HepG2 (cell line): Measurements from ENCODE around the gene TMEM171. TPM values are rescaled to one million over a fixed set of nuclear protein-coding genes. Genes with fewer than 3 reads are reported as not detected.

Source experiments
- ATAC-seq: fragments of 200-7000 bp; cut with Tn5 transposase; 3 replicates; pipeline ENCODE4 v1.9.1; 2020; ENCODE audit warnings: mild to moderate bottlenecking, moderate library complexity
- BruUV-seq: library from RNA; stranded (reverse); fragments of 400-500 nt; replicated peaks from 2 replicates; lab custom pipeline; 2021; lab: Mats Ljungman, UMichigan
- CTCF ChIA-PET: fragments of 300-600 bp; formaldehyde crosslinking; extraction: SDS; loops from one replicate; lab custom pipeline; 2021; ENCODE audit warnings: low total read pairs, inconsistent platforms, low intra/inter-chr PET ratio; lab: Yijun Ruan, JAX
- POLR2A ChIA-PET: fragments of 350-600 bp; sonication (Branson Sonifier 250); formaldehyde crosslinking; loops from one replicate; lab custom pipeline; 2020; ENCODE audit warnings: antibody characterized with exemption, inconsistent platforms; lab: Yijun Ruan, JAX
- DNase-seq: peaks from one replicate; pipeline ENCODE4 v3.0.0-alpha.2; 2015; ENCODE audit warnings: low spot score
- FAIRE-seq: peaks from 3 replicates; lab custom pipeline; 2011; peaks lifted over from hg19 to GRCh38; lab: Jason Lieb, UNC
- H2AFZ ChIP-seq: one replicate; pipeline ENCODE4 v1.6.1; 2011; ENCODE audit warnings: low read length, inconsistent platforms
- H3K27ac ChIP-seq: fragments of 300-600 bp; 3 replicates; pipeline ENCODE4 v1.8.0; 2011; ENCODE audit warnings: mixed run types, mild to moderate bottlenecking, mixed read lengths, low read length, inconsistent platforms; ENCODE audit not compliant: insufficient read depth; ENCODE audit errors: extremely low read length
- H3K27me3 ChIP-seq, 2 experiments: fragments of 200-600 bp in 1 of 2; 2 replicates in 1 of 2; 3 replicates in 1 of 2; pipeline versions ENCODE4 v1.6.0 to v1.8.0; 2011; ENCODE audit warnings: low read length in 2 of 2, mild to moderate bottlenecking in 2 of 2, moderate library complexity in 2 of 2, inconsistent platforms in 1 of 2; ENCODE audit not compliant: insufficient read depth in 2 of 2, control insufficient read depth in 1 of 2
- H3K36me3 ChIP-seq, 2 experiments: fragments of 200-600 bp in 1 of 2; replicated peaks in 1 of 2; 2 replicates in 1 of 2; 3 replicates in 1 of 2; pipeline versions ENCODE4 v1.5.1 to v1.8.0; 2011; ENCODE audit warnings: low read length in 2 of 2, inconsistent platforms in 1 of 2; ENCODE audit not compliant: insufficient read depth in 2 of 2, control insufficient read depth in 1 of 2
- H3K4me1 ChIP-seq: 2 replicates; pipeline ENCODE4 v1.5.1; 2012; ENCODE audit warnings: low read length, inconsistent platforms; ENCODE audit not compliant: insufficient read depth
- H3K4me2 ChIP-seq: 2 replicates; pipeline ENCODE4 v1.6.0; 2011; ENCODE audit warnings: low read depth, low read length, inconsistent platforms
- H3K4me3 ChIP-seq, 3 experiments: fragments of 200-600 bp in 1 of 3; sonication (generic), shearing (Covaris generic) in 1 of 3; replicated peaks in 1 of 3; 2 replicates each; pipeline ENCODE4 v1.5.1; 2011 to 2016; ENCODE audit warnings: low read length in 3 of 3, inconsistent platforms in 2 of 3, low read depth in 2 of 3, mild to moderate bottlenecking in 2 of 3, control low read depth in 1 of 3, mixed read lengths in 1 of 3; ENCODE audit not compliant: insufficient read depth in 1 of 3
- H3K79me2 ChIP-seq: one replicate; pipeline ENCODE4 v1.6.1; 2011; ENCODE audit warnings: low read length, inconsistent platforms; ENCODE audit not compliant: insufficient read depth
- H3K9ac ChIP-seq: 2 replicates; pipeline ENCODE4 v1.6.0; 2011; ENCODE audit warnings: mild to moderate bottlenecking, low read depth, low read length, inconsistent platforms; ENCODE audit not compliant: insufficient read depth
- H3K9me3 ChIP-seq: 2 replicates; pipeline ENCODE4 v1.5.1; 2012; ENCODE audit warnings: mild to moderate bottlenecking, low read length
- H4K20me1 ChIP-seq: 2 replicates; pipeline ENCODE4 v1.6.0; 2011; ENCODE audit warnings: inconsistent platforms, mild to moderate bottlenecking, low read length, moderate library complexity; ENCODE audit not compliant: insufficient read depth
- SIN3A ChIP-seq: IDR thresholded peaks from 2 replicates; pipeline ENCODE4 v1.6.1; 2011; ENCODE audit warnings: low read depth, mild to moderate bottlenecking, control low read depth, low read length, borderline replicate concordance
- WGBS: methylation state at CpG from one replicate; pipeline ENCODE4 v1.1.6; 2017; ENCODE audit warnings: low lambda C conversion rate; 5-methylcytosine and 5-hydroxymethylcytosine counted together
- in situ Hi-C: cut with HindIII; loops from 2 replicates; pipeline ENCODE4 v1.10.0; 2017; ENCODE audit warnings: low pct_unique_long_range_greater_than_20kb; ENCODE audit not compliant: extremely low pct_ligation_motif_present
- intact Hi-C: fragments of 100-400 bp; cut with micrococcal nuclease; formaldehyde crosslinking; loops from one replicate; pipeline ENCODE4 v1.10.0; 2022; ENCODE audit not compliant: unreplicated experiment
- polyA plus RNA-seq, 8 experiments: library from polyadenylated mRNA; depleted of rRNA in 3 of 8; stranded (reverse) in 7 of 8; unstranded in 1 of 8; fragments of >200 nt; fragmentation: Illumina TruSeq in 4 of 8; extraction: Trizol in 4 of 8; gene quantifications; 2 replicates each; pipeline versions ENCODE4 v1.2.1 to v1.2.3, GENCODE V29; 2011 to 2016; ENCODE audit warnings: low read depth in 4 of 8, missing spikeins in 1 of 8, mixed read lengths in 1 of 8; ENCODE audit not compliant: insufficient read depth in 1 of 8
- total RNA-seq, 5 experiments: library from RNA; depleted of rRNA; stranded (reverse); fragments of >200 nt; fragmentation: Illumina TruSeq; extraction: Trizol; gene quantifications; 2 replicates each; pipeline ENCODE4 v1.2.3, GENCODE V29; 2016; ENCODE audit warnings: low read depth in 1 of 5
- TF ChIP-seq, protein P1 (sequence below): sonication (generic); formaldehyde crosslinking; IDR thresholded peaks from 2 replicates; pipeline ENCODE4 v1.8.0; 2022; ENCODE audit warnings: mild to moderate bottlenecking, missing genetic modification reagents, borderline replicate concordance
- TF ChIP-seq, protein P2 (sequence below): sonication (generic); formaldehyde crosslinking; IDR thresholded peaks from 2 replicates; pipeline ENCODE4 v1.5.0; 2020; ENCODE audit warnings: missing genetic modification reagents
- TF ChIP-seq, protein P3 (sequence below): IDR thresholded peaks from 2 replicates; pipeline ENCODE4 v1.6.1; 2016; ENCODE audit warnings: low read depth, missing genetic modification reagents, missing compliant biosample characterization
- TF ChIP-seq, protein P4 (sequence below): sonication (generic); formaldehyde crosslinking; IDR thresholded peaks from 2 replicates; pipeline ENCODE4 v1.5.1; 2020; ENCODE audit warnings: mild to moderate bottlenecking, moderate library complexity, missing genetic modification reagents

The TMEM171 gene
- total and polyA plus RNA-seq, 2 of the 13 experiments (the other 11 are each of a cell fraction or from before 2014, with no cell fraction given): 0.12 TPM; not detected in 1

DNA sequence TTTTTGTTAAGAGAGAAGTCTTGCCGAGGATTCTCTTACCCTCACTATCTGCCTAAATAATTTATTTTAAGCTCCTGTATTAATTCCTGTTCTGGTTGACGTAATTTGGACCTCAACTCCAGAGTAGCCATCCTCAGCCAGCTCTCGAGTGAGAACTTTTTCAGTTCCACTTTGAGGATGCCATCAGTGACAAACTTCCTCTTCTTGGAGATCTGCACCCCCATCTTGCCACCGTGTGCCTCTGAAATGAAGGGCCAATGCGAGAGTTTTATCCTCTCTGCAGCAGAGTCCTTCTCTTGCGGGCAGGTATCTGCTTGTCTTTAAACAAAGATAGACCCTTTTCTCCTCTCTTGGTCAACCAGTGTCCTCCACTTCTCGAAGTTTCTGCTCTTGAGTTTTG, 33.1 kb downstream of the TMEM171 start:
- Histone ChIP-seq H3K9ac (no peak overlapping the region), H2AFZ (no peak overlapping the region), H3K4me1 (no peaks in the 10 kb centered on the region), H3K27me3 (peaks cover 0 to 31% of the 10 kb centered on the region in 2 experiments; a peak in 2 of 5 replicates), H3K27ac (no peak overlapping the region), H3K36me3 (no peaks in the 10 kb centered on the region), H4K20me1 (no peaks in the 10 kb centered on the region), H3K4me3 (no peak overlapping the region), H3K9me3 (no peaks in the 10 kb centered on the region), H3K79me2 (no peaks in the 10 kb centered on the region), H3K4me2 (no peak overlapping the region)
- ATAC-seq (no peak), FAIRE-seq (no peak), DNase-seq (no peak)
- in situ Hi-C loops: no loop called here
- TF ChIP-seq, protein P1, sequence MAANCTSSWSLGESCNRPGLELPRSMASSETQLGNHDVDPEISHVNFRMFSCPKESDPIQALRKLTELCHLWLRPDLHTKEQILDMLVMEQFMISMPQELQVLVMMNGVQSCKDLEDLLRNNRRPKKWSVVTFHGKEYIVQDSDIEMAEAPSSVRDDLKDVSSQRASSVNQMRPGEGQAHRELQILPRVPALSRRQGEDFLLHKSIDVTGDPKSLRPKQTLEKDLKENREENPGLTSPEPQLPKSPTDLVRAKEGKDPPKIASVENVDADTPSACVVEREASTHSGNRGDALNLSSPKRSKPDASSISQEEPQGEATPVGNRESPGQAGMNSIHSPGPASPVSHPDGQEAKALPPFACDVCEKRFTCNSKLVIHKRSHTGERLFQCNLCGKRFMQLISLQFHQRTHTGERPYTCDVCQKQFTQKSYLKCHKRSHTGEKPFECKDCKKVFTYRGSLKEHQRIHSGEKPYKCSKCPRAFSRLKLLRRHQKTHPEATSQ (CRISPR knock-in tag): no peak
- TF ChIP-seq, protein P2, sequence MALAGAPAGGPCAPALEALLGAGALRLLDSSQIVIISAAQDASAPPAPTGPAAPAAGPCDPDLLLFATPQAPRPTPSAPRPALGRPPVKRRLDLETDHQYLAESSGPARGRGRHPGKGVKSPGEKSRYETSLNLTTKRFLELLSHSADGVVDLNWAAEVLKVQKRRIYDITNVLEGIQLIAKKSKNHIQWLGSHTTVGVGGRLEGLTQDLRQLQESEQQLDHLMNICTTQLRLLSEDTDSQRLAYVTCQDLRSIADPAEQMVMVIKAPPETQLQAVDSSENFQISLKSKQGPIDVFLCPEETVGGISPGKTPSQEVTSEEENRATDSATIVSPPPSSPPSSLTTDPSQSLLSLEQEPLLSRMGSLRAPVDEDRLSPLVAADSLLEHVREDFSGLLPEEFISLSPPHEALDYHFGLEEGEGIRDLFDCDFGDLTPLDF: no peak
- TF ChIP-seq, protein P3, sequence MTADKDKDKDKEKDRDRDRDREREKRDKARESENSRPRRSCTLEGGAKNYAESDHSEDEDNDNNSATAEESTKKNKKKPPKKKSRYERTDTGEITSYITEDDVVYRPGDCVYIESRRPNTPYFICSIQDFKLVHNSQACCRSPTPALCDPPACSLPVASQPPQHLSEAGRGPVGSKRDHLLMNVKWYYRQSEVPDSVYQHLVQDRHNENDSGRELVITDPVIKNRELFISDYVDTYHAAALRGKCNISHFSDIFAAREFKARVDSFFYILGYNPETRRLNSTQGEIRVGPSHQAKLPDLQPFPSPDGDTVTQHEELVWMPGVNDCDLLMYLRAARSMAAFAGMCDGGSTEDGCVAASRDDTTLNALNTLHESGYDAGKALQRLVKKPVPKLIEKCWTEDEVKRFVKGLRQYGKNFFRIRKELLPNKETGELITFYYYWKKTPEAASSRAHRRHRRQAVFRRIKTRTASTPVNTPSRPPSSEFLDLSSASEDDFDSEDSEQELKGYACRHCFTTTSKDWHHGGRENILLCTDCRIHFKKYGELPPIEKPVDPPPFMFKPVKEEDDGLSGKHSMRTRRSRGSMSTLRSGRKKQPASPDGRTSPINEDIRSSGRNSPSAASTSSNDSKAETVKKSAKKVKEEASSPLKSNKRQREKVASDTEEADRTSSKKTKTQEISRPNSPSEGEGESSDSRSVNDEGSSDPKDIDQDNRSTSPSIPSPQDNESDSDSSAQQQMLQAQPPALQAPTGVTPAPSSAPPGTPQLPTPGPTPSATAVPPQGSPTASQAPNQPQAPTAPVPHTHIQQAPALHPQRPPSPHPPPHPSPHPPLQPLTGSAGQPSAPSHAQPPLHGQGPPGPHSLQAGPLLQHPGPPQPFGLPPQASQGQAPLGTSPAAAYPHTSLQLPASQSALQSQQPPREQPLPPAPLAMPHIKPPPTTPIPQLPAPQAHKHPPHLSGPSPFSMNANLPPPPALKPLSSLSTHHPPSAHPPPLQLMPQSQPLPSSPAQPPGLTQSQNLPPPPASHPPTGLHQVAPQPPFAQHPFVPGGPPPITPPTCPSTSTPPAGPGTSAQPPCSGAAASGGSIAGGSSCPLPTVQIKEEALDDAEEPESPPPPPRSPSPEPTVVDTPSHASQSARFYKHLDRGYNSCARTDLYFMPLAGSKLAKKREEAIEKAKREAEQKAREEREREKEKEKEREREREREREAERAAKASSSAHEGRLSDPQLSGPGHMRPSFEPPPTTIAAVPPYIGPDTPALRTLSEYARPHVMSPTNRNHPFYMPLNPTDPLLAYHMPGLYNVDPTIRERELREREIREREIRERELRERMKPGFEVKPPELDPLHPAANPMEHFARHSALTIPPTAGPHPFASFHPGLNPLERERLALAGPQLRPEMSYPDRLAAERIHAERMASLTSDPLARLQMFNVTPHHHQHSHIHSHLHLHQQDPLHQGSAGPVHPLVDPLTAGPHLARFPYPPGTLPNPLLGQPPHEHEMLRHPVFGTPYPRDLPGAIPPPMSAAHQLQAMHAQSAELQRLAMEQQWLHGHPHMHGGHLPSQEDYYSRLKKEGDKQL (CRISPR knock-in tag): no peak
- TF ChIP-seq, protein P4, sequence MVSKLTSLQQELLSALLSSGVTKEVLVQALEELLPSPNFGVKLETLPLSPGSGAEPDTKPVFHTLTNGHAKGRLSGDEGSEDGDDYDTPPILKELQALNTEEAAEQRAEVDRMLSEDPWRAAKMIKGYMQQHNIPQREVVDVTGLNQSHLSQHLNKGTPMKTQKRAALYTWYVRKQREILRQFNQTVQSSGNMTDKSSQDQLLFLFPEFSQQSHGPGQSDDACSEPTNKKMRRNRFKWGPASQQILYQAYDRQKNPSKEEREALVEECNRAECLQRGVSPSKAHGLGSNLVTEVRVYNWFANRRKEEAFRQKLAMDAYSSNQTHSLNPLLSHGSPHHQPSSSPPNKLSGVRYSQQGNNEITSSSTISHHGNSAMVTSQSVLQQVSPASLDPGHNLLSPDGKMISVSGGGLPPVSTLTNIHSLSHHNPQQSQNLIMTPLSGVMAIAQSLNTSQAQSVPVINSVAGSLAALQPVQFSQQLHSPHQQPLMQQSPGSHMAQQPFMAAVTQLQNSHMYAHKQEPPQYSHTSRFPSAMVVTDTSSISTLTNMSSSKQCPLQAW: no peak
- no peak for TF ChIP-seq SIN3A
- ChIA-PET POLR2A (no interaction called here), CTCF (no interaction called here)
- intact Hi-C loops: no loop called here
- BruUV-seq: no TSS peak
- WGBS: 6% methylated on average over 7 of the region's 7 CpGs
